ENCODE data around the gene BPIFB3.

DNA sequence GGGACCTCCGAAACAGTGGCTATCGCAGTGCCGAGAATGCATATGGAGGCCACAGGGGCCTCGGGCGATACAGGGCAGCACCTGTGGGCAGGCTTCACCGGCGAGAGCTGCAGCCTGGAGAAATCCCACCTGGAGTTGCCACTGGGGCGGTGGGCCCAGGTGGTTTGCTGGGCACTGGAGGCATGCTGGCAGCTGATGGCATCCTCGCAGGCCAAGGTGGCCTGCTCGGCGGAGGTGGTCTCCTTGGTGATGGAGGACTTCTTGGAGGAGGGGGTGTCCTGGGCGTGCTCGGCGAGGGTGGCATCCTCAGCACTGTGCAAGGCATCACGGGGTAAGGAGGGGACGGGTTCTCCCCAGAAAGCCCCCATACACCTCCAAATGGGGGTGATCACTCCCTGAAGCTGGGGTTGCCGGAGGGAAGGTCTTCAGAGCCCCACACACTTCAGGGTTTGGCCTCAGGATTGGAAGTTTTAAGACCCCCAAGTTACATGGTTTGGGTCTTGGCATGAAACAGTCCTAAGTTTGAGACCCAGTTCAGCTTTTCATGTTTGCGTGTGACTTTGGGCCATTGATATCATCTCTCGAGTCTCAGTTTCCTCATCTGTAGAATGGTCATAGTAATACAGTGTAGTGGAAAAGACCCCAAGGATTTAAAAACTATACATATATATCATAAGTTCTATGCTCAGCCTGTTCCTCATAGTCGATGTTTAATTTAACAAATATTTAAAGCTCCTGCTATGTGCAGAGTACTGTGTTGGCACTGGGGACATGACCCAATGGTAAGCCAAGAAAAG, 30.0 kb downstream of the BPIFB3 start:
- TF ChIP-seq ZNF782 (CRISPR knock-in tag; IDR thresholded peaks at IDR 0.05; ENCODE audit: borderline replicate concordance) (no peak), CHD4 (IDR thresholded peaks at IDR 0.05; ENCODE audit: borderline replicate concordance, low read length) (no peak), MXI1 (IDR thresholded peaks at IDR 0.05; ENCODE audit: borderline replicate concordance, low read depth, low read length) (no peak), FOXA1 (IDR thresholded peaks at IDR 0.05) (no peak), FOXA1 (CRISPR knock-in tag; IDR thresholded peaks at IDR 0.05) (no peak), SIN3B (IDR thresholded peaks at IDR 0.05; ENCODE audit: low read length) (no peak)
- TF ChIP-seq, protein P1, sequence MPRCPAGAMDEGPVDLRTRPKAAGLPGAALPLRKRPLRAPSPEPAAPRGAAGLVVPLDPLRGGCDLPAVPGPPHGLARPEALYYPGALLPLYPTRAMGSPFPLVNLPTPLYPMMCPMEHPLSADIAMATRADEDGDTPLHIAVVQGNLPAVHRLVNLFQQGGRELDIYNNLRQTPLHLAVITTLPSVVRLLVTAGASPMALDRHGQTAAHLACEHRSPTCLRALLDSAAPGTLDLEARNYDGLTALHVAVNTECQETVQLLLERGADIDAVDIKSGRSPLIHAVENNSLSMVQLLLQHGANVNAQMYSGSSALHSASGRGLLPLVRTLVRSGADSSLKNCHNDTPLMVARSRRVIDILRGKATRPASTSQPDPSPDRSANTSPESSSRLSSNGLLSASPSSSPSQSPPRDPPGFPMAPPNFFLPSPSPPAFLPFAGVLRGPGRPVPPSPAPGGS (CRISPR knock-in tag; IDR thresholded peaks at IDR 0.05): no peak
